Inflammatory macrophage treated with lipopolysaccharide for 1 hour (primary cell): ENCODE measurements around the gene ZNF787.
"Not testable (repeated sequence)": the region's sequence is repeated elsewhere in the genome, so short reads cannot be mapped to it uniquely, and the experiment has no call there.

Experiments used
- DNase-seq, 2 donors: peaks; one replicate each; pipeline ENCODE4 v3.0.0-alpha.2; 2020 to 2022

Gene ZNF787

DNA sequence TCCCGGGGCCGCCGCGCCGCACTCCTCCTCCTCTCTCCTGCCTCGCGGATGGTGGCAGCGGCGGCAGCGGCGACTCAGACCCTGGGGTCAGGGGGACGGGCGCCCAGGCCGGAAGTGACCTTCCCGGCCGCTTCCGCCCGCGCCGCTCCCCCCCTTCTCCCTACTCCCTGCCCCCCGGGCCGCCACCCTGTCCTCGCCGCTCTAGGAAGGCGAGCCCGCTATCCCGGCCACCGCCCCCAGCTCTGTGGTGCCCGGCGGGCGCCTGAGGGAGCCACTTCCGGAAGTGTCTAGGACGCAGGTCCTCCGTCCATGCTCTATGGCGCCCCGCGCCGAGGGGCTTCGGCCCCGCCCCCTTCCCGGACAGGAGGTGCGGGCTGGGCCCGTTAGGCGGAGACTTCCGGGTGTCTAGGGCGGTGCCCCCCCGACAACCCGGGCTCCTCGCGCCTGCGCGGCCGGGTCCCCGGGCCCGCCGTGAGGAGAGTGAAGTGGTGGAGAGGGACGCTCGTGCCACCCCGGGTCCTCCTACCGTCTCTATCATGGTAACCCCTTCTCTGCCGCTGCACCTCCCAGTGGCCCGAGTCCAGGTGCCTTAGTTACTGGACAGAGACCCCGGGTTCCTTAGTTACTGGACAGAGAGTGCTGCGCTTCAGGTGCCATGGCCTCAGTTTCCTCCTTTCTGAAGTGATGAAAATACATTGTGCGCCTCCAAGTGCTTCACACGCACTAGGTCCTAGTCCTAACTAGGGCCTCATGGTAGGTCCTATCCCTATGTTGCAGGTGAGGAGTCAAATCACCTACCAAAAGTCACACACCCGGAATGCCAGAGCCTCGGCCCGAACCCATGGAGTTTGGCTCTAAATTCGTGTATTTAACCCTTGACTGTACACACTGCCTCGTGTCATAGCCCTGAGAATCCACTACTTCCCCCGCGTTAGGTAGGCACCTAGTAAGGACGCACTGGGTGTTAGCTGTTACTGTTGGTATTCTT, at the start of gene ZNF787:
Gene ZNF787 (minus strand): TSS at position 116 of the 988 bp plus-strand sequence. CDS start 18,078 bp downstream, outside the sequence.
- peak; percentile 94 to 96 for DNase-seq

DNA sequence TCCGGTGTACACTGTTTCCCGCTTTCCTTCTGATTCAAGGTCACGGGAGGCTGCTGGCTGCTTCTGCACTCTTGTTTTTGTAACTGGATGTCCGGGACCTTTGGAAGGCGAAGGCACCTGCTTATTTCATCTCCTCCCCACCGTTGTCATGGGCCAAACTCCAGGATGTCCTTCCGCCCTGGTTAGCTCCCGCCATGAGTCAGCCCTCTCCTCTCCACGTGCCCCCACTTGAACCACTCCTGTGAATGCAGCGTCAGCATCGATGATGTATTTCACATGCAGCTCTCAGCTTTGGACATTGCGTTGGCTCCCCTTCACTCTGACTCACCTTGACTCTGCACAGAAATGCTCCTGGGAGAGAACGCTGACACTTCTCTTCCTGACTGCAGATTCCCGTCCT, 49.2 kb upstream of the ZNF787 start:
- DNase-seq: no peak

- no peak for DNase-seq
Measured at GRCh38 chr19:56167064-56167578, 46.0 kb upstream of the ZNF787 start.

DNA sequence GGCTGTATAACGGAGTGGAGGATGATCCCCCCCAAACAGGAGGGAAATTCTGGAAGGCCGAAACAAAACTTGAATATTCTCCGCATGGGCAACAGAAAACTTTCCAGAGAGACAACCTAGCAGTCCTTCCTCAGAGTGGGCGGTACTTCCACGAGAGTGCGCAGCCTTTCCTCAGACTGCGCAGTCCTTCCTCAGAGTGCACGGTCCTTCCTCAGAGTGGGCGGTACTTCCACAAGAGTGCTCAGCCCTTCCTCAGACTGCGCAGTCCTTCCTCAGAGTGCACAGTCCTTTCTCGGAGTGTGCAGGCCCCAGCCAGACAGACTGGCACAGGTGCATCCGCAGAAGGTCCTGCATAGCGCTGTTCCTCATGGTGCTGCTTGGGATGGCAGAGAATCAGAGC, 42.0 kb upstream of the ZNF787 start:
- no peak for DNase-seq

DNA sequence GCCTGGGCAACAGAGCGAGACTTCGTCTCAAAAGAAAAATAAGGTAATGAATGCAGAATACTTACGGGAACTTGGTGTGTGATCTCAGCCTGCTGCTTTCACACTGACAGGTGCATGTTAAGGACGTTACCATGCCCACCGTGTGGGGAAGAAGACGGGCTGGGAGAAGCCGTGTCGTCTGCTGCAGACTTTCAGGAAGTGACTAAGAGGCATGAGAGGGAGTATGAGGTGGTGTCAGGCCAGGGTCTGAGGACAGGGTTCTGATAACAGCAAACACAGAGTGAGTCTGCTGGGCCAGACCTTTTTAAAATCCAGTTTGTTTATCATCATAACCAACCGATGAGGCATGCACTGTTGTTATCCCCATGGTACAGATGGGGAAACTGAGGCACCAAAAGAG, 41.2 kb upstream of the ZNF787 start:
- DNase-seq: peak; percentile 10 to 50

DNA sequence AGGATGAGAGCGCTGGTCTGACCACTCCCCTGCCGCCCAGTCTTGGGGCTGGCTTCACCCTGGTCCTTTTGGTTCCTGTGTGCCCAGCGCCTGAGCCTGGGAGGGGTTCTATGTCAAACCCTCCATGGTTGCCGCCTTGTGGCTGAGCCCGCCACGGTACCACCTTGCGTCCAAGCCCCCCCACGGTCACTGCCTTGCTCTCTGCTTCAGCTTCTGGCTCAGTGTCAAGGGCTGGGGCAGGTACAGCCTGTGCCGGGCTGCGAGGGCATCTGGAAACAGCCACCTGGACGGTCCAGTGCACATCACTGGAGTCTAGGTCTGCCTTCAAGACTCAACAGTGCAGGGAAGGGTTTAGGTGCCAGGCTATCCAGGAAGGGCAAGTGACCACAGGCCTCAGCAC, 40.4 kb upstream of the ZNF787 start:
- no peak for DNase-seq

- DNase-seq: no peak
Measured at GRCh38 chr19:56159622-56160271, 38.7 kb upstream of the ZNF787 start.

- DNase-seq: no peak
Measured at GRCh38 chr19:56159009-56159559, 38.0 kb upstream of the ZNF787 start.

DNA sequence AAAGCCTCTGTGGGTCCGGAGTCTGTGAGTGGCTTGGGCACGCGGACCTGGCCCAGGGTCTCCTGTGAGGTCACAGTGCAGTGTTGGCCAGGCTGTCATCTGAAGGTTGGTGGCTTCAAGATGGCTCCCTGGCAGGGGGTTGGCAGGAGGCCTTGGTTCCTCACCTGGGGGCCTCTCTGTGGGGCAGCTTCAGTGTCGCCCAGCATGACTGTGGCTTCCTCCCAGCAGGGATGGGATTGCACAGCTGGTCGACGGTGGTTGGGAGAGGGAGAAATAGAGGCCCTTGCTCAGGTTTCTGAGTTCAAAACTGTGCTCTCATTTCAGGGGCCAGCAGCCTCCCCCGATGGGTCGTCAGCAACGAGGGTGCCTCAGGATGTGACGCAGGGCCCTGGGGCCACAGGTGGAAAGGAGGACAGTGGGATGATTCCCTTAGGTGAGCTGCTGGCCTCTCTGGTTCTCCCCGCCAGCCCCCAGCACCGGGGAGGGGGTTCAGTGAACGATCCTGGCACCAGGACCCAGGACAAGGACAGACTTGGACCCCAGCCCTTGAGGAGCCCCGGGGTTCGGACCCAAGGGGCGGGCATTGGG, 37.2 kb upstream of the ZNF787 start:
- no peak for DNase-seq

GRCh38 chr19:56156768-56157167, 35.7 kb upstream of the ZNF787 start:
- no peak for DNase-seq

- DNase-seq: no peak
Measured at GRCh38 chr19:56155124-56155687, 34.1 kb upstream of the ZNF787 start.

- no peak for DNase-seq
Measured at GRCh38 chr19:56153507-56153906, 32.4 kb upstream of the ZNF787 start.

GRCh38 chr19:56152644-56153043, 31.5 kb upstream of the ZNF787 start:
- DNase-seq: no peak

- DNase-seq: no peak
Measured at GRCh38 chr19:56150358-56150757, 29.3 kb upstream of the ZNF787 start.

DNA sequence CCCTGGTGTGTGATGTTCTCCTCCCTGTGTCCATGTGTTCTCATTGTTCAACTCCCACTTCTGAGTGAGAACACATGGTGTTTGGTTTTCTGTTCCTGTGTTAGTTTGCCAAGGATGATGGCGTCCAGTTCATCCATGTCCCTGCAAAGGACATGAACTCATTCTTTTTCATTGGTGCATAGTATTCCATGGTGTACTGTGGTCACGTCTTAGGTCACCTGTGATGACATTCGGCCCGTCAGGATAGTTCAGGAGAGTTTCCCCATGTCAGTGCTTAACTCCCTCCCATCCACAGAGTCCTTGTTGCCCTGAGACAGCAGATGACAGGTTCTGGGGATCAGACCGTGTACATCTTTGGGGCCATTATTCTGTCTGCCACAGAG, 28.6 kb upstream of the ZNF787 start:
- DNase-seq: no peak

DNA sequence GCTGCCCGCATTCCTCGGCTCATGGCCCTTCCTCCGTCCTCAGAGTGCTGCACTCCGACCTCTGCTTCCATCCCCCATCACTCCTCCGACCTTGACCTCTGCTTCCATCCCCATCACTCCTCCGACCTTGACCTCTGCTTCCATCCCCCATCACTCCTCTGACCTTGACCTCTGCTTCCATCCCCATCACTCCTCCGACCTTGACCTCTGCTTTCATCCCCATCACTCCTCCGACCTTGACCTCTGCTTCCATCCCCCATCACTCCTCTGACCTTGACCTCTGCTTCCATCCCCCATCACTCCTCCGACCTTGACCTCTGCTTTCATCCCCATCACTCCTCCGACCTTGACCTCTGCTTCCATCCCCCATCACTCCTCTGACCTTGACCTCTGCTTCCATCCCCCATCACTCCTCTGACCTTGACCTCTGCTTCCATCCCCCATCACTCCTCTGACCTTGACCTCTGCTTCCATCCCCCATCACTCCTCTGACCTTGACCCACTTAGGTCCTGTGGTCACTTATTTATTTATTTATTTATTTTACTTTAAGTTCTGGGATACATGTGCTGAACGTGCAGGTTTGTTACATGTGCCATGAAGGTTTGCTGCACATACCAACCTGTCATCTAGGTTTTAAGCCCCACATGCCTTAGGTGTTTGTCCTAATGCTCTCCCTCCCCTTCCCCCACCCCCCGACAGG, 28.0 kb upstream of the ZNF787 start:
- not testable (repeated sequence) for DNase-seq

GRCh38 chr19:56148096-56148495, 27.0 kb upstream of the ZNF787 start:
- DNase-seq: no peak

GRCh38 chr19:56147307-56147706, 26.2 kb upstream of the ZNF787 start:
- no peak for DNase-seq

- DNase-seq: no peak
Measured at GRCh38 chr19:56146904-56147303, 25.8 kb upstream of the ZNF787 start.

DNA sequence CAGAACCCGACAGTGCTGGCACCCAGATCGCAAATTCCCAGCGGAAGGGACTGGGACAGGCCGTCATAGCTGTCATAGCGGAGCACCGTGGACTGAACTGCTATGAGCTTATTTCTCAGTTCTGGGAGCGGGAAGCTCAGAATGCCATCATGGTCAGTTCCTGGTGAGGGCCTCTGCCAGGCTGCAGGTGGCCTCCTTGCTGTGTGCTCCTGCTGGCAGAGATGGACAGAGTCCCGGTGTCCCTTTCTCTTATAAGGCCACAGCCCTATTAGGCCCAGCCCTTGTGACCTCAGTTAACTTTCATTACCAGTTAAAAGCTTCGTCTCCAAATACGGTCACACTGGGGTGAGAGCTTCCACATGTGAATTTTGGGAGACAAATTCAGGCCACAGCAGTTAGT, 24.6 kb upstream of the ZNF787 start:
- no peak for DNase-seq

DNA sequence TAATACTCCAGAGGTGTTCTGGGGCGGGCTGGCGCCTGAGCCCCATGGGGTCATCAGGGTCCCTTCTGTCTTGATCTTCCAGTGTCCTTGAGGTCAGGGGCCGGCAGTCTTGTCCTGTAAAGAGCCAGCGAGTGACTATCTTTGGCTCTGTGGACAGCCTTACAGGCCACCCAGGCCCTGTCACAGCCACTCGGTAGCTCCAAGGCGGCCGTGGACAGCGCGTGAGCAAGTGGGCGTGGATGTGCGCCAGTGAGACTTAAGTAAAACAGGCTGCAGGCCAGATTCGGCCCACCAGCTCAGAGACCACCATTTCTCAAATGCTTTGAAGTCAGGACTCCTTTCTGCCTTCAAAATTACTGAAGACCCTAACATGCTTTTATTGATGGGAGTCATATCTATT, 23.7 kb upstream of the ZNF787 start:
- DNase-seq: no peak

DNA sequence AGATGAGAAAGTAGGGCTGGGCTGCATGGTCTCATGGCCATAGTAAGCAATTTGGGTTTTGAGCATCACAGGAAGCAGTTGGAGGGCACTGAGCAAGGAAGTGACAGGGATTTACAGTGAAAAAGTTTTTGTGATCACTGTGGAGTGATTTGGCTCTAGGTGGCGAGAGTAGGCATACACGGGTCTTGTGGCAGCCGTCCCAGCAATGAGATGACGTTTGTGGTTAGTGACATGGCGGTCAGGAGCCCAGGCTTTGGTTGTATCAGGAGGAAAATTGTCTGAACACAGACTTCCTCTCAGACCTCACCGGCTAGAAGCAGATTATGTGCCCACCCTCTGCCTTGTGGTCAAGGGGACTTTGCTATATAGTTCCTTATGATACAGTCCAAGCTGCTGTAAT, 23.3 kb upstream of the ZNF787 start:
- no peak for DNase-seq
